NCI-H146 treated with DMSO at 0.1 percent for 48 hours (cell line): ENCODE measurements around the gene MIER1.
"Not testable (repeated sequence)": the region's sequence is repeated elsewhere in the genome, so short reads cannot be mapped to it uniquely, and the experiment has no call there.

Experiments used
- DNase-seq: peaks from one replicate; lab custom pipeline; 2025; ENCODE audit not compliant: unreplicated experiment; lab: John Stamatoyannopoulos, UW

The MIER1 gene

DNA sequence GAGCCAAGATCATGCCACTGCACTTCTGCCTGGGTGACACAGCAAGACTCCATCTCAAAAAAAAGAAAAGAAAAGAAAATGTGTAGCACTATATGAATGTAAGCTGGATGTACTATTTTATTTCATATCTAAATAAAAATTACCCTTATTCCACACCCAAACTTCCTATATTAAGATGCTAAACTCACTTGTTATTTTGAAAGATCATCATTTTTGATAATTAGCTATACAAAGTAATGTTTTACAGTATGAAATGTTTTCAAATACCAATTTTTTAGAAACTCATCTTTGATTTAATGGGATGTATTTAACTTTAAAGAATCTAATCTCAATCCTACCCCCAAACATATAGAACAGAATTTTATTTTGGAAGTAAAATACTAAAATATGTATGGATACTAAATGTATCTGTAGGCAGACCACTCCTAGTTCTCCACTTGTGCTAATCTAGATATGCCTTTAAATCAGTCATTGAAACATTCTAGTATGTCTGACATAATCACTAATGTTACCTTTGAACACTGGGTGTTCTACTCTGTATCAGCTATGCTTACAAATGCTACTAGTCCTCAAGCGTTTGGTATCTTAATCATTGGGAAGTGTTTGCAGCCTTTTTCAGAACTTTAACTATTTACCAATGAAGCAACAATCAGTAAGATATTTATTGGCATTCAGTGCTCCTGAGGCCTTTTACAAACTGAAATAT, 12.9 kb downstream of the MIER1 start:
- no peak for DNase-seq

DNA sequence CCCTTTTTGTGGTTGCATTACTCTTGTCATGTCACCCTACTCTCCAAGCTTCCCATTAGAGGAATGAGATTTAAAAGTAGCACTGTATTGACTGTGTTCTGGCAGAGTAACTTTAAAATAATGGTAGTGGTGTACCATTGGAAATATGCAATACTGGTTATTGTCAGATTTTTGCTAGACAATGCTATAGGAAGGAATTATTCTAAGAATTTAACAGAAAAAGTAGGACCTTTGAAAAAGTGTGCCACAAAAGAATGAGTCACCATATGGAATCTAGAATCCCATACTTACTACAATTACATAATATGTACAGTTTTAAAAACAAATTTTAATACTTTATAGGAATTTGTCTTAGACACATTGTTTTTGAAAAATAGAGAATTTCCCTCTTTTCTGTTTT, 13.8 kb downstream of the MIER1 start:
- no peak for DNase-seq

DNA sequence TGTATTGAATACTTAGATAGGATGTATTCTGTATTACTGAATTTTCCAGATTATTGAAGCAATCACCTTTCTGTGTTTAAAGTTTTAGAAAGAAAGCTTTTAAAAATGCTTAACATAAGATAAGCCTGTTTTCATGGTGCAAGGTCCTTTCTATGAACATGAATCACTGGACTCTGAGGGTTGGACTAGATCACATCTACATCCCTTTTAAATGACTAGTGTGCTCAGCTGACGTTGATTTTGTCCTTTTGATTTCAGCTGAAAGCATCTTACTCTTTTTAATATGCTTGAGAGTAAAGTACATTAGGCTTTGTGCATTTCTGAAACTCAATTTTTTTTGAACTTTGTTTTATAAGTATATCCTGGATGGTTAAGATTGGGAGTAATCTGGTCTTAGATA, 16.2 kb downstream of the MIER1 start:
- DNase-seq, result no peak

DNA sequence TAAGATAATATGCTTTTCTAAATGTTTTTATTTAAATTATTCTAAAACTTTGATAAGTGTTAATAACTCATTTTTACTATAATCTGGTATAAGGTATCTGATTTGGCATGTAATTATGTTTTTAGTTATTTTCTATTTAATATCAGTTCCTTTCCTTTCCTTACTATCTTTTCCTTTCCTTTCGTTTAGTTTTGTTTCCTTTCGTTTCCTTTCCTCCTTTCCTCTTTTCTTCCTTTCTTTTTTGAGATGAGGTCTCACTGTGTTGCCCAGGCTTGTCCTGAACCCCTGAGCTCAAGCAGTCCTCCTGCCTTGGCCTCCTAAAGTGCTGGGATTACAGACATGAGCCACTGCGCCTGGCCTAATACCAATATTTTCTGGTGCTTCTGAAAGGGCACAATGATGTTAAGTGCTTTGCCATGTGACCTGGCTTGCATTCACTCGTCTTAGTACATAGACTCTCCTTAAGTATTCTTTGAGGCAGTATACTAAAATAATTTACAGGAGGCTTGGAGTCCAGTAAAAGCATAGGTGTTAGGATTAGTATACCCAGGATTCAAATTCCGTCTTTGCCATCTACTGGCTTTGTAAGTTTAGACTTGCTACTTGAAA, 18.7 kb downstream of the MIER1 start:
- DNase-seq, result no peak

DNA sequence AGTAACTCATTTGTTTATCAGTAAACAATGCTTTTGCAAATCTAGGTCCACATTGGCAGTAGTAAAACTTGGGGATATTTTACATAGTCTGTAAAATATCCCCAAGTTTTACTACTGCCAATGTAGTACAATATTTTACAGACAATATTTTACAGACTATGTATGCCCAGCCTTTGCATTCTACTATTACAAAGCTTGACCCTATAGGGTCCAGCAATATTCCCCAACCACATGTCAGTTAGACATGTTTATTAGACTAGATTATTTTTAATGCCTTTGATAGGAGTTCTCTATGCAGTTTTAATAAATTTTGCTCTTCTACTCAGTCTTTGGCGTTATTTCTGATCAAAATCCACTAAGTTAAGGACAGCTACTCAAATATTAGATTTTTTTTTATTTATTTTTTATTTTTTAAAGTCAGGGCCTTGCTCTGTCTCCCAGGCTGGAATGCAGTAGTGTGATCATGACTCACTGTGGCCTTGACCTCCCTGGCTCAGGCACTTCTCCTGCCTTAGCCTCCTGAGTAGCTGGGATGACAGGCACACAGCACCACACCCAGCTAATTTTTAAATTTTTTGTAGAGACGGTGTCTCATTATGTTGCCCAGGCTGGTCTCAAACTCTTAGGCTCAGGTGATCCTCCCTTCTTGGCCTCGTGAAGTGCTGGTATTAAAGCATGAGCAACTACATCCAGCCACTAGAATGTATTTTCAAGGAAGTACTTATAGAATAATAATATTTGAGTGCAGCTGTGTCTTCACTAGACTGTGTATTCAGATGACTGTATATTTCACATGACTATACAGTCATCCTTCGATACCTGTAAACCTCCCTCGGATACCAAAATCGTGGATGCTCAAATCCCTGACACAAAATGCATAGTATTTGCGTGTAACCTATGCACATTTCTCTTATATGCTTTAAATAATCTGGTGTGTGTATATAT, 19.8 kb downstream of the MIER1 start:
- no peak for DNase-seq

DNA sequence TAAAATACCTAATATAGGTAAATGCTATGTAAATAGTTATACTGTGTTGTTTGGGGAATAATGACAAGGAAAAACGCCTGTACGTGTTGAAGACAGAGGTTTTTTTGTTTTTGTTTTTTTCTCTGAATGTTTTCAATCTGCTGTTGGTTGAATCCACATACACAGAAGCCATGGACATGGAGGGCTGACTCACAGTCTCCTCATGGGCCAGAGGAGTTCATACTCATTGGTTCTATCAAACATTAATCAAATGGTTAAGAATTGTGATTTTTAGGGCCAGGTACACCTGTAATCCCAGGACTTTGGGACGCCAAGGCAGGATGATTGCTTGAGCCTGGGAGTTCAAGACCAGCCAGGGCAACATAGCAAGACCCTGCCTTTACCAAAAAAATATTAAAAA, 20.5 kb downstream of the MIER1 start:
- no peak for DNase-seq

DNA sequence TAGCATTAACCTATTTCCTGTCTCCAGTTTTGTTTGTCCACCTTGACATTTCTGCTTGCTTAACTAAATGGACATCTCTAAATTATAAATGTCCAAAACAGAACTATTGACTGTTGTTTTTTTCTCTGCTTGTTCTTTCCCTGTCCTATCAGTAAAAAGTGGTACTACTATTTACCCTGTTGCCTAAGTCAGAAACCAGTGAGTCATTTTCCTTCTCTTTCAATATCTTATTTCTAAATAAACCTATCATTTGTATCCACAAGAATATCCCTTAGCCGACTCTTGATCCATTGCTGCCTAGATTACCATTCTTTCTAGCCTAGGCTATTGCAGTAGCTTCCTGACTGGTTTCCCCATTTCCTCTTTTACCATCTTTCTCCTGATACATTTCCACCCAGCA, 22.5 kb downstream of the MIER1 start:
- no peak for DNase-seq

DNA sequence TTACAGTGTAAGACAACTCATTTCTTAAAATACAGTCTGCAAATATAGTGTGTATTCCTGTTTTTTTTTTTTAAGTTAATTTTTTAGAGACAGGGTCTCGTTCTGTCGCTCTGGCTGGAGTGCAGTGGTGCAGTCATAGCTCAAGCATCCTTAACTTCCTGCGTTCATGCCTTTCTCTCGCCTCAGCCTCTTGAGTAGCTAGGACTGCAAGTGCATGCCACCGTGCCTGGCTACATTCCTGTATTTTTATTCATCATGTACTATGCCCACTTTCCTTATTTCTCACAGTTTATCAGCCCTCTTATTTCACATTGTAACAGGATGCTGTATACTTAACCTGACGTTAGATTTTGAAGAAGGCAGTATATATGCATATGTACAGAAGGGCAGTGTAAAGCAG, 26.7 kb downstream of the MIER1 start:
- no peak for DNase-seq

DNA sequence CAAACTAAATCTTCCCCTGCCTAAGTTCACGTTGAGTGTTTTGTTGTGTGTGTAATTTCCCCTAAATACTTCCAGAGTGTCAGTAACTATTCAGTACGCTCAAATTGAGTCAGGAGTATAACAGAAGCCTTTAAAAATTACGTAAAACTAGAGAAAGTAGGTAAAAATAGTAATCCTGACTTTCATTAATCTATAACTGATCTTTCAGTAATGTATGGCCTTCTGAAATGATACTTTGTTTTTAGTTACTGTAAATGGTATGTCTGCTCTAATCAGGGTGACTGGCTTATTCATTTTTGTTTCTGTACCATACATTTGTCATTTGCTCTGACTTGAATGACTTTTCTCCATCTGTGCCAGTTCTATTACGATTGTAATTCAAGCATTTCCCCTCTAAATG, 29.4 kb downstream of the MIER1 start:
- no peak for DNase-seq

DNA sequence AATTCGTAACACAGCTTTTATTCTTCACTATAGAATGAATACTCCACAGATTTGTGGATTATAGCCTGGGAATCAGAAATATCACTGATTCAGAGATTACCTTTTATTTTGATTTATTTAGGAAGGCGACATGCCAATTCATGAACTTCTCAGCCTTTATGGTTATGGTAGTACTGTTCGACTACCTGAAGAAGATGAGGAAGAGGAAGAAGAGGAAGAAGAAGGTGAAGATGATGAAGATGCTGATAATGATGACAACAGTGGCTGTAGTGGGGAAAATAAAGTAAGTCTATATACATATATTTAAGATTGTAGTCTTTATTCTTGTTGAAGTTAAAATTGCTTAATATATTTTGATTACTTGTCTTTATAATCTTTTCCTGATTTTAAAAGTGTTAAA, 33.1 kb downstream of the MIER1 start:
- no peak for DNase-seq

DNA sequence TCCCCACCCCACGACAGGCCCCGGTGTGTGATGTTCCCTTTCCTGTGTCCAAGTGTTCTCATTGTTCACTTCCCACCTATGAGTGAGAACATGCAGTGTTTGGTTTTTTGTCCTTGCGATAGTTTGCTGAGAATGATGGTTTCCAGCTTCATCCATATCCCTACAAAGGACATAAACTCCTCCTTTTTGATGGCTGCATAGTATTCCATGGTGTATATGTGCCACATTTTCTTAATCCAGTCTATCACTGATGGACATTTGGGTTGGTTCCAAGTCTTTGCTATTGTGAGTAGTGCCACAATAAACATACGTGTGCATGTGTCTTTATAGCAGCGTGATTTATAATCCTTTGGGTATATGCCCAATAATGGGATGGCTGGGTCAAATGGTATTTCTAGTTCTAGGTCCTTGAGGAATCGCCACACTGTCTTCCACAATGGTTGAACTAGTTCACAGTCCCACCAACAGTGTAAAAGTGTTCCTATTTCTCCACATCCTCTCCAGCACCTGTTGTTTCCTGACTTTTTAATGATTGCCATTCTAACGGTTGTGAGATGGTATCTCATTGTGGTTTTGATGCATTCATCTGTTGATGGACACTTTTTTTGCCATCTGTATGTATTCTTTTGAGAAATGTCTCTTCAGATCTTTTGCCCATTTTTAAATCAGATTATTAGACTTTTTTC, 41.5 kb downstream of the MIER1 start:
- DNase-seq, result not testable (repeated sequence)

DNA sequence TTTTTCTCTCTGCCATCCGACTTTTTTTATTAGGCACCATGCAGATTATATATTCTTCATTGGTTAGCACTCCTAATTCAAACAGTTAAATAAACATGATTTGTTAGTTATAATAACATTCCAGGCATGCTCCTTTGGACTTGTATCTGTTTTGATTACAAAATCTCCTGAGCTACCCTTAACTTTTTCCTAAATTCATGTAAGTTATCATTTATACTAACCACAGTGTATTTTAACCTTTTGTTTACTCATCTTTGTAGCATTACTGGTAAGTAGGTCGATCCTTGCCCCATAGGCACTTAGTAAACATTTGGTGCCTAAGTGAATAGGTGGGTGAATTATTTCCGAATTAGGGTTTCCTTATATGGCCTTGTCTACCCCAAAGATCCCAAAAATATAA, 43.8 kb downstream of the MIER1 start:
- no peak for DNase-seq

DNA sequence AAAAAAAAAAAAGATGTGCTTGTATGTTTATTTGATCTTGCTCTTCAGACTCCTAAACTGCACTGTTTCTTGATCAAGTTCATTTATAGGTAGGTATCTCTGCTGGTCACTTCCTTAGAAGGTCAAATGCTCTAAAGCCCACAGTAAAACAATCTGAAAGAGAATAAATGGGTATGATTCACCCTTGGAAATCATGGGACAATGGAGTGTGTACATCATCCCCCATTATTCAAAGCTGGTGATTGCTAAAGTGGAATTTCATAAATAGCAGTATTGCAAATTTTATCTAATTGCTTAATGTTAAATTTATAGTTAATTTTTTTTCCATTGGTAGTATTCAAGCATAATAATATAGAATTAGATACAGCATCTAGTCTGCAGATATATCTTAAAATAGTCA, 53.4 kb downstream of the MIER1 start:
- DNase-seq, result no peak

DNA sequence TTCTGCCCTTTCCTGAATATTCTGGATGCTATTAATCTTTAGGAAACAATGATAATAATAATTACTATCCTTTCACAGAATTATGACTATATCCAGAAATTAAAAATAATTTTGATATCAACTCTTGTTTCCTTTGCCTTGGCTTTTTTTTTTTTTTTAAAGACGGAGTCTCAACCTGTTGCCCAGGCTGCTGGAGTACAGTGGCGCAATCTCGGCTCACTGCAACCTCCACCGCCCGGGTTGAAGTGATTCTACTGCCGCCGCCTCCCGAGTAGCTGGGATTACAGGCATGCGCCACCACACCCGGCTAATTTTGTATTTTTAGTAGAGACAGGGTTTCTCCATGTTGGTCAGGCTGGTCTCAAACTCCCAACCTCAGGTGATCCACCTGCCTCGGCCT, 54.8 kb downstream of the MIER1 start:
- DNase-seq, result not testable (repeated sequence)

DNA sequence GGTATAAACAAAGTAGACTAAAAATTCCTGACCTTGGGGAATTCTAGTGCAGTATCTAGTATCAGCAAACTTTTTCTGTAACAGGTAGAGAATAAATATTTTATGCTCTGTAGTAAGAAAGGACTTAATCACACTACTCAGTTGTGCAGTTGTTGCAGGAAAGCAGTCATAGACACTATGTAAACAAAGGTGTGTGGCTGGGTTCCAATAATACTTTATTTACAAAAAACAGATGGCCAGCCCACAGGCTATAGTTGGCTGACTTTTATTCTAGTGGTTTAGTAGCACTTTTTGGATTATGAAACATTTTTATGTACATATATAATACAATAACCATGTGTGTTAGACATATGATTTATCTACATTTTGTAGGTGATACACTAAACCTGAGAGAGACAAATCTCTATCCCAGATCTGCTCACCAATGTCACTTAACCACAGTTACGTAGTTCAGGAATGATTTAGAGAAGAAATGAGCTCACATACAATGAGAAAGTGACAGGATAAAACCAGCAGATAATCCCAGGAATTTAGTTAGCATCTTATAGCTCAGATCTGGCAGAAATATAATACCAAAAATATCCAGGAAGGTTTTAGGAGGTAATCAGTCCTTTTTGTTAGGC, 56.1 kb downstream of the MIER1 start:
- no peak for DNase-seq

DNA sequence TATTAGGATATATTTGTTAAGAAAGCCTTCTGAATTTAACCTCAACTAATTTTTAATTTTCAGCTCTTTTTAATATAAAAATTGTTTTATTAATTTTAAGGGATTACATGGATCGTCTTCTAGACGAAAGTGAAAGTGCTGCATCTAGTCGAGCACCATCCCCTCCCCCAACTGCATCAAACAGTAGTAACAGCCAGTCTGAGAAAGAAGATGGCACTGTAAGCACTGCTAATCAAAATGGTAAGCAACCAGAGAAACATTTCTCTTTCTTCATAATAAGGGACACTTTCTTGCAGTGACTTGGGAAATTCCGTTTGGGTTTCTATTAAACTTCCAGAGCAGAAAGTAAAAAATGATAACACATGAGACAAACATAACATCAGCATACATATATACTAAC, 56.9 kb downstream of the MIER1 start:
- no peak for DNase-seq

DNA sequence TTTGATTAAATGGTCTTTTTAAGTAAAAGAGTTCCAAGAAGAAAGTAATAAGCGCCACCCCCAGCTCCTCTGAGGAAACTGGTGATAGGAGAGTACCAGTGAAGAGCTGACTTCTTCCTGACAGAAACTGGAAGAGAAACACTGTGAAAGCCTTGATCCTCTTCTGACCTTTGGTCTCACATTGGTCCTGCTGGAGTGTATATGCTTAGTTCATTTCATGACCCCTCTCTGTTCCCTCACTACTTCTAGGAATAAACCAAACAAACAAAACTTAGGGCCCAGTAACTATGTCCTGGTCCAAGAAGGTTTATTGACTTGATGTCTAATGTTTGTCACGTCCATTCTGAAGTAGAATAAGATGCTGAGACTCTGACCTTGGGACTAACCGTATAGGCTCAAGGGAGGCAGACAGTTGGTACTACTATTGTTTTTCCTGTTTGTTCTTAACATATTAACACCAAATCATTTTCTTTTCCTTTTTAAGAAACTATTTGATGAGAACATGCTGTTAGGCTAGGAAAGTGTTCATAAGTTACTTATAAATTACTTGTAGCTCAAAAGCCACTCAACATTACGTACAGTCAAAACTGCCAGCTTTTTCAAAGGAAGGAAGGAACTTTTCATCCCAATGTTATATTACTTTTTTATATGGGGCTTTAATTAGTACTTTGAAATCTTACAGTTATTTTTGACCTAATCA, 57.9 kb downstream of the MIER1 start:
- DNase-seq, result no peak

DNA sequence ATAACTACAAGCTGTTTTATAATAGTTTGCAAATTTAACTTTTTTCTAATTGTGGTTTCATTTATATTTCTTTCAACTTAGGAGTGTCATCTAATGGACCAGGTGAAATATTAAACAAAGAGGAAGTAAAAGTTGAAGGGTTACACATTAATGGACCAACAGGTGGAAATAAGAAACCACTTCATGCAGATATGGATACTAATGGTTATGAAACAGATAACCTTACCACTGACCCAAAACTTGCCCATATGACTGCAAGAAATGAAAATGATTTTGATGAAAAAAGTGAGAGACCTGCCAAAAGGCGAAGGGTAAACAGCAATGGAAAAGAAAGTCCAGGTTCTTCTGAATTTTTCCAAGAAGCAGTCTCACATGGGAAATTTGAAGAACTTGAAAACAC, 59.7 kb downstream of the MIER1 start:
- DNase-seq, result no peak

DNA sequence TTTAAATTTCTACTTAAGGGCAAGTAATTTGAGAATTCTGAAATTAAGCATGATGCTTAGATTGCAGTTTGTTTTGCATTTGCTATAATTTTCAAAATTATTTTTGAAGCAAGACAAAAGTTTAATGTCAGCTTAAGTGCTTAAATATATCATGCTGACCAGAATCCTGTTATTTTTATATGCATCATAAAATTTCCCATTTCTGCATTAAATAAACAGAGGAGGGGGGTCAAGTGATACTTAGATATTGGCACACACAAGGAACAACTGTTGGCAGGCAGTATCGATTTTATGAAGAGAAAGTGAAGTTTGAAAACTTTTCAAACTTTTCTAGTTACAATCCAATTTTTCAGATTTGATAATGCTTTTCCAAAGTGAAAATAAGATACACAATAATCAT, 61.0 kb downstream of the MIER1 start:
- DNase-seq, result no peak

DNA sequence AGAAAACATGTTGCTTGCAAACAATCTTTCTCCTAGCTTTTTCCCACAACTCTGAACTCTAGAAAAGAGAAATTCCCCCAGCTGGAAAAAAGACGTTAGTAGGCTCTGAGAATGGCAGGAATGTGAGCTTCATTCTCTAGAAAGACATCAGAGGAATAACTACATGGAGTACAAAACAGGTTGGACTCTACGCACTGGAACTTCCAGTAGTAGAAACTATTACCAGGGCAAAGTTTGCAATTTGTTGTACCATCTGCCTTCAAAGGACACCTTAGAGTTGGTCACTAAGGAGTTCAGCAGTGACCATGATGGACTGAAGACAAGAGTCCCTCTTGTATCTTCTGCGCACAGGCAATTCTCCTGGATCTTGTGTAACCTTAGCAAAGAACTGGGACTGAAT, 68.3 kb downstream of the MIER1 start:
- no peak for DNase-seq
